Breast epithelium (tissue), 4 donors: Measurements from ENCODE around the gene MTCL1. TPM values are rescaled to one million over a fixed set of nuclear protein-coding genes. Genes with fewer than 3 reads are reported as not detected.

ENCODE experiments used
- DNase-seq, 2 donors: peaks; one replicate each; pipeline ENCODE4 v3.0.0-alpha.2; 2019; ENCODE audit warnings: low spot score in 2 of 2
- H3K27ac ChIP-seq, 2 donors: fragments of 200-600 bp; sonication (generic) in 1 of 2; one replicate each; pipeline ENCODE4 v1.5.1; 2016 to 2019; ENCODE audit warnings: mild to moderate bottlenecking in 1 of 2
- H3K27me3 ChIP-seq, 2 donors: fragments of 200-600 bp; sonication (generic) in 1 of 2; one replicate each; pipeline versions ENCODE4 v1.5.1 to v1.6.0; 2017 to 2019; ENCODE audit warnings: control low read depth in 1 of 2, mild to moderate bottlenecking in 1 of 2
- H3K36me3 ChIP-seq: fragments of 200-600 bp; one replicate; pipeline ENCODE4 v1.5.1; 2019
- H3K4me1 ChIP-seq, 2 donors: fragments of 200-600 bp; sonication (generic); one replicate each; pipeline ENCODE4 v1.5.1; 2016 to 2019; ENCODE audit warnings: control low read depth in 1 of 2
- H3K4me3 ChIP-seq, 3 donors: fragments of 200-600 bp; sonication (generic); 1 replicate in 2 of 3; 2 replicates in 1 of 3; pipeline ENCODE4 v1.5.1; 2016 to 2019; ENCODE audit warnings: mild to moderate bottlenecking in 3 of 3, moderate library complexity in 2 of 3
- H3K9me3 ChIP-seq, 2 donors: fragments of 200-600 bp; sonication (generic) in 1 of 2; one replicate each; pipeline ENCODE4 v1.5.1; 2016 to 2019; ENCODE audit warnings: control low read depth in 1 of 2
- POLR2A ChIP-seq: fragments of 450-650 bp; IDR thresholded peaks from one replicate; pipeline ENCODE4 v1.6.1; 2016; ENCODE audit warnings: antibody characterized with exemption, mild to moderate bottlenecking, moderate library complexity
- POLR2AphosphoS5 ChIP-seq, 3 donors: sonication (generic); formaldehyde crosslinking; IDR thresholded peaks; one replicate each; pipeline ENCODE4 v1.6.1; 2017; ENCODE audit warnings: antibody characterized with exemption in 3 of 3
- intact Hi-C: fragments of 100-400 bp; cut with DNase I; formaldehyde crosslinking; loops from one replicate; pipeline ENCODE4 v1.15.1; 2023; ENCODE audit warnings: low total_unique reads
- total RNA-seq, 3 donors: library from RNA; depleted of rRNA; stranded (reverse); fragments of >200 nt; gene quantifications; one replicate each; pipeline ENCODE4 v1.1.0, GENCODE V29; 2016
- TF ChIP-seq, protein P1 (sequence below), 3 donors: fragments of 450-650 bp; IDR thresholded peaks; one replicate each; pipeline ENCODE4 v1.5.1; 2016 to 2017; ENCODE audit warnings: antibody characterized with exemption in 3 of 3, mild to moderate bottlenecking in 3 of 3, moderate library complexity in 3 of 3

The MTCL1 gene
- total RNA-seq, 3 donors from 2014 or later = 4.9 to 9.1 (median 7.2) TPM

DNA sequence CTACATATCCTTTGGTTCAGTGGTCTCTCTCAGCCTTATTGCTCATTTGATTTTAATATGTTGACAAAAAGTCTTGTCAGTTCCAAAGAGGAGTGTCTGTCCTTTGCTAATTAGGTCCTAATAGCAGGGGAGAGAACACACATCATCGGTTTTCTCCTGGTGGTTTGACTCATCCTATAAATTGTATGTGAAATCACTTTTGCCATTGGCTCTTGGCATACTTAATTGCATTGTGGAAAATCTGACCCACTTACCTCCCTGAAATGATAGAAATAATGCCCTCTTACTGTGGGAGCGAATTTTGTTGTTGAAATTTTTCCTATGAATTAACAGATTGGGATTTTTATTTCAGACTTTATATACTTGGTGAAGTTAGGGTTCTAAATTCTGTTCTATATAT, 58.3 kb downstream of the MTCL1 start:
- intact Hi-C loops = no loop called here
- no peak for TF ChIP-seq POLR2A
- no peak for TF ChIP-seq POLR2AphosphoS5 (IDR thresholded peaks at IDR 0.05)
- TF ChIP-seq, protein P1, sequence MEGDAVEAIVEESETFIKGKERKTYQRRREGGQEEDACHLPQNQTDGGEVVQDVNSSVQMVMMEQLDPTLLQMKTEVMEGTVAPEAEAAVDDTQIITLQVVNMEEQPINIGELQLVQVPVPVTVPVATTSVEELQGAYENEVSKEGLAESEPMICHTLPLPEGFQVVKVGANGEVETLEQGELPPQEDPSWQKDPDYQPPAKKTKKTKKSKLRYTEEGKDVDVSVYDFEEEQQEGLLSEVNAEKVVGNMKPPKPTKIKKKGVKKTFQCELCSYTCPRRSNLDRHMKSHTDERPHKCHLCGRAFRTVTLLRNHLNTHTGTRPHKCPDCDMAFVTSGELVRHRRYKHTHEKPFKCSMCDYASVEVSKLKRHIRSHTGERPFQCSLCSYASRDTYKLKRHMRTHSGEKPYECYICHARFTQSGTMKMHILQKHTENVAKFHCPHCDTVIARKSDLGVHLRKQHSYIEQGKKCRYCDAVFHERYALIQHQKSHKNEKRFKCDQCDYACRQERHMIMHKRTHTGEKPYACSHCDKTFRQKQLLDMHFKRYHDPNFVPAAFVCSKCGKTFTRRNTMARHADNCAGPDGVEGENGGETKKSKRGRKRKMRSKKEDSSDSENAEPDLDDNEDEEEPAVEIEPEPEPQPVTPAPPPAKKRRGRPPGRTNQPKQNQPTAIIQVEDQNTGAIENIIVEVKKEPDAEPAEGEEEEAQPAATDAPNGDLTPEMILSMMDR (IDR thresholded peaks at IDR 0.05) = no peak
- no peak overlapping the region for H3K27ac ChIP-seq
- no peaks in the 10 kb centered on the region for H3K27me3 ChIP-seq
- no peak overlapping the region for H3K4me3 ChIP-seq
- no peak for DNase-seq
- H3K4me1 ChIP-seq = no peaks in the 10 kb centered on the region
- no peaks in the 10 kb centered on the region for H3K36me3 ChIP-seq
- H3K9me3 ChIP-seq = no peaks in the 10 kb centered on the region

DNA sequence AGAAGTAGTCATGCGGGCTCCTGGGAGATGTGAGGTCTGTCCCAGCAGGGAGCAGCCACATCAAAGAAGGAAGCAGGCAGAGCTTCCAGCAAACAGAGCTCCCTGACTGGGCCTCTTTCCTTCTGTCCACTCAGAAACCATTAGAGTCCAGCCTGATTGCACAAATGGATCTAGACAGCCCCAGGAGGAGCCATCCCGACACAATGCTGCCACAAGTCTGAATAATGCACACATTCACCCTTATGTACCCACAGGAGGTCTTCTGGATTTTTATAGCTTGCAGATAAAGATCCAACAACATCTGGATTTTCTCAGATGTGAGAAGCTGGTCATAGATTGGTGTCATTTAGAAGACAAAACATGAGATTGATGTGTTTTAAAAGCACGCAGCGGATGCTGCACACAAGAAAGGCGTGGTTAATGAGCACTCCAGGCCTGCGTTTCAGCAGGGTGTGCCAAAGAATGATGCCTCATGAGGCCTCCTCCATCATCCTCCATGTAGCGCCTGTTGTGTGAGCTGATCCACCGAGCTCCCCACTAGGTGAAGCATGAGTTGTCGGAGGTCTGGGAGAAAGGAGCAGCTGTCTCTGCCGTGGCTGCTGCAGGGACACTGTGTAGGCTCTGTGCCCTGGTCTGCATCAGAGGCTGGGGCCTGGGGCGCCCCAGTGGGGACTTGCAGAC, 60.6 kb downstream of the MTCL1 start:
- Histone ChIP-seq H3K4me3 (no peak overlapping the region), H3K36me3 (no peaks in the 10 kb centered on the region), H3K27me3 (no peaks in the 10 kb centered on the region), H3K27ac (no peak overlapping the region), H3K9me3 (no peaks in the 10 kb centered on the region), H3K4me1 (no peaks in the 10 kb centered on the region)
- no peak for TF ChIP-seq POLR2AphosphoS5 (IDR thresholded peaks at IDR 0.05)
- TF ChIP-seq, protein P1 (IDR thresholded peaks at IDR 0.05) = no peak
- TF ChIP-seq POLR2A = no peak
- intact Hi-C loops = no loop called here
- DNase-seq = no peak

DNA sequence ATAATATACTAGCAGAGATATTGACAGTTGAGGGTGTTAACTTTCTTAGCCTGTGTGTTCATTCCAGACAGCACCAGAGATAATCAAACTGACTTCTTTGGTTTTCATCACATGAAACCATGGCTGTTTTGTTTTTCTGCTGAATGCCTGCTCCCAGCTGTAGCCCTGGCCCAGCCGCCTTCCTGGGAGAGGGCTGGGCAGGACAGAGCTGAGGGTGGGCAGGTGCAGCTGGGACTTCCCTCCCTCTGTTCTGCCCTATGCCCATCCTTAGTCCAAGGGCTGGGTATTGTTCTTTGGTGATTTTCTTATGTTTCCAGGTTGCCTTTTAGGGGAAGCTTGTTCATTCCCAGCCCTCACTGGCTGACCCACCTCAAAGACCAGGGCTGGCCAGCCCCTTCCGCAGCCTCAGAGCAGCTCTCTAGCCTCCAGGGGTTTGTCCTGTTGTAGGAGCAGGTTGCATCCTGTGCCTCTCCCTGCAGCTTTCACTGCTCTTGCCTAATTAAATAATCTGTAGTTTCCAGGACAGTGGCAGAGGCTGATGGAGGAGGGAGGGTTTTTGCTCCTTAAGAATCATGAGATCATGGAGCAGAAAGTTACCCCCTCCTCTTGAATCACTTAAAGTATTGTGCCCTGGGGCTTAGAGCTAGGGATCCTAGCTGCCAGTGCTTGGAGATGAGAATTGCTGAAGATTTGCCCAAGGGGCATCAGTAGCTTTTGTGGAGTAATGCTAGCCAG, 61.4 kb downstream of the MTCL1 start:
- intact Hi-C loops = no loop called here
- Histone ChIP-seq H3K36me3 (no peaks in the 10 kb centered on the region), H3K4me3 (no peak overlapping the region), H3K9me3 (no peaks in the 10 kb centered on the region), H3K27ac (no peak overlapping the region), H3K4me1 (no peaks in the 10 kb centered on the region), H3K27me3 (no peaks in the 10 kb centered on the region)
- DNase-seq = no peak
- TF ChIP-seq POLR2AphosphoS5 (IDR thresholded peaks at IDR 0.05) (no peak), POLR2A (no peak)
- TF ChIP-seq, protein P1 (IDR thresholded peaks at IDR 0.05) = no peak

DNA sequence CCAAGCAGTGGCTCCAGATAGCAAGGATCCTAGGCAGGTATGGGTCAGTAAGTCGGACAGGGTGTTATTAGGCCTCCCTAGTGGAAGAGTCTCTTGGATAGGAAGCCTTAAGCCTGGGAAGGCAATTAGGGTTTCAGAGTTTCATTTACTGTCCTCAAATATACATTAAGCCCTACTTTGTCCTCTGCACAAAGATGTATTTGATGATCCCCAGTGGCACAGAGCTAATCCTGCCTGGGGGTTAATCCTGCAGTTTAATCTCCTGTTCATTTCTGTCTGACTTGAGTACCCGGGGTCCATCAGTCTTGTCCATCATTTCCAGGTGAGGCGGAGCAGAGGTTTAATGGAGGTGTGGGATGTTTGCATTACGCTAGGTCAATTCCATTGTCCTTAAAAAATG, 62.0 kb downstream of the MTCL1 start:
- Histone ChIP-seq H3K27ac (no peak overlapping the region), H3K27me3 (no peaks in the 10 kb centered on the region), H3K36me3 (no peaks in the 10 kb centered on the region), H3K4me1 (peaks cover 0 to 4% of the 10 kb centered on the region in 2 donors), H3K9me3 (no peaks in the 10 kb centered on the region), H3K4me3 (no peak overlapping the region)
- TF ChIP-seq, protein P1 (IDR thresholded peaks at IDR 0.05) = no peak
- TF ChIP-seq POLR2A = no peak
- no peak for TF ChIP-seq POLR2AphosphoS5 (IDR thresholded peaks at IDR 0.05)
- no peak for DNase-seq
- intact Hi-C loops = no loop called here

DNA sequence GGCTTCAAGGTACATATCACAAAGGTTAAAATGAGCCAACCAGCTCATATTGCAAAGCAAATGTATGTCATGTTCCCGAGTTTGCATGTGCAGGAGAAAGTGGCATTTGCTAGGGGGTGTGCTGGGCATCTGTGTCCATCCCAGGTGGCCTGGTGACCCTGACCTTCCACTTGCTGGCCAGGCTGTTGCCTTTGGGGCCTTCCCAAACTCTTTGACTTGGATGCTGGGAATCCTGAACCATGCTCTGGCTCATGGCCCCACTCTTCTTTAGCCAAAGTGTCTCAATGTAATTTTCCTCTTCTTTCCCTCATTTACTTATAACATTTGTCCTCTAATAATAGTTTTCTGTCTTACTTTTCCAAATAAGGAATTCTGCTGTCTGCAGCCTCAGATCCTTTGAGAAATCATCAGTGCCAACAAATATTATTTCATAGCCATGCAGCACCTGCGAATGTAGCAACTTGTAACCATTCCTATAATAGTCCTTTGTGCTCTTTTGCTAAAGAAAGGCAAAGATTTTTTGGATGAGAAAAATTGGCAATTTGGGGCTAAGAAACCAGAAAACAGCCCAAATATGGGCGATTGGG, 64.2 kb downstream of the MTCL1 start:
- DNase-seq = no peak
- no peaks in the 10 kb centered on the region for H3K36me3 ChIP-seq
- TF ChIP-seq POLR2A = no peak
- TF ChIP-seq, protein P1 (IDR thresholded peaks at IDR 0.05) = no peak
- TF ChIP-seq POLR2AphosphoS5 (IDR thresholded peaks at IDR 0.05) = no peak
- no peak overlapping the region for H3K27ac ChIP-seq
- H3K4me3 ChIP-seq = no peak overlapping the region
- no peaks in the 10 kb centered on the region for H3K9me3 ChIP-seq
- intact Hi-C loops = no loop called here
- H3K4me1 ChIP-seq = peaks cover 0 to 4% of the 10 kb centered on the region in 2 donors
- no peaks in the 10 kb centered on the region for H3K27me3 ChIP-seq
